Osteoblast (primary cell): ENCODE data around the gene AKAP8. TPM values are rescaled to one million over a fixed set of nuclear protein-coding genes. Genes with fewer than 3 reads are reported as not detected.
A peak's percentile ranks its signal among the peaks of the same experiment; 100 is the strongest.

Experiments used
- DNase-seq: peaks from one replicate; pipeline ENCODE4 v3.0.0; 2011; ENCODE audit warnings: low spot score, mixed read lengths; ENCODE audit not compliant: insufficient read length; ENCODE audit errors: missing footprints
- H2AFZ ChIP-seq: 2 replicates; pipeline ENCODE4 v1.6.0; 2011; ENCODE audit warnings: mild to moderate bottlenecking, low read length
- H3K27ac ChIP-seq: 2 replicates; pipeline ENCODE4 v1.5.1; 2011; ENCODE audit warnings: mild to moderate bottlenecking, low read depth, low read length, moderate library complexity
- H3K27me3 ChIP-seq: 2 replicates; pipeline ENCODE4 v1.6.0; 2012; ENCODE audit warnings: mild to moderate bottlenecking, control low read depth, inconsistent platforms, low read length, moderate library complexity; ENCODE audit not compliant: insufficient read depth
- H3K36me3 ChIP-seq: 2 replicates; pipeline ENCODE4 v1.5.1; 2011; ENCODE audit warnings: mild to moderate bottlenecking, low read length, control low read depth, moderate library complexity; ENCODE audit not compliant: insufficient read depth
- H3K4me1 ChIP-seq: 2 replicates; pipeline ENCODE4 v1.5.1; 2011; ENCODE audit warnings: mild to moderate bottlenecking, low read length, control low read depth, moderate library complexity; ENCODE audit not compliant: insufficient read depth
- H3K4me2 ChIP-seq: 2 replicates; pipeline ENCODE4 v1.6.0; 2011; ENCODE audit warnings: mild to moderate bottlenecking, low read length; ENCODE audit not compliant: insufficient read depth
- H3K4me3 ChIP-seq: fragments of 200-600 bp; sonication (generic); 3 replicates; pipeline ENCODE4 v1.5.1; 2012; ENCODE audit warnings: mild to moderate bottlenecking, low read length, inconsistent platforms; ENCODE audit not compliant: insufficient read depth
- H3K79me2 ChIP-seq: 2 replicates; pipeline ENCODE4 v1.6.0; 2012; ENCODE audit warnings: mild to moderate bottlenecking, low read length, control low read depth, inconsistent platforms; ENCODE audit not compliant: insufficient read depth
- H3K9me3 ChIP-seq: 2 replicates; pipeline ENCODE4 v1.5.1; 2011; ENCODE audit warnings: low read depth, low read length, control low read depth
- H4K20me1 ChIP-seq: 2 replicates; pipeline ENCODE4 v1.6.0; 2012; ENCODE audit warnings: mild to moderate bottlenecking, low read length, control low read depth; ENCODE audit not compliant: insufficient read depth
- total RNA-seq: library from RNA; depleted of rRNA; stranded (reverse); fragments of >200 nt; gene quantifications from 2 replicates; pipeline ENCODE4 v1.2.3, GENCODE V29; 2012
- TF ChIP-seq, protein P1 (sequence below): IDR thresholded peaks from 2 replicates; pipeline ENCODE4 v1.5.1; 2011; ENCODE audit warnings: mild to moderate bottlenecking, low read depth, low read length, moderate library complexity; ENCODE audit errors: extremely low read depth

AKAP8 gene
- total RNA-seq, 1 donor, result 18.1 TPM

- peaks cover 100% of the 10 kb centered on the region for H3K79me2 ChIP-seq
- H3K4me2 ChIP-seq, result no peak overlapping the region
- no peak overlapping the region for H3K4me3 ChIP-seq
- TF ChIP-seq, protein P1, sequence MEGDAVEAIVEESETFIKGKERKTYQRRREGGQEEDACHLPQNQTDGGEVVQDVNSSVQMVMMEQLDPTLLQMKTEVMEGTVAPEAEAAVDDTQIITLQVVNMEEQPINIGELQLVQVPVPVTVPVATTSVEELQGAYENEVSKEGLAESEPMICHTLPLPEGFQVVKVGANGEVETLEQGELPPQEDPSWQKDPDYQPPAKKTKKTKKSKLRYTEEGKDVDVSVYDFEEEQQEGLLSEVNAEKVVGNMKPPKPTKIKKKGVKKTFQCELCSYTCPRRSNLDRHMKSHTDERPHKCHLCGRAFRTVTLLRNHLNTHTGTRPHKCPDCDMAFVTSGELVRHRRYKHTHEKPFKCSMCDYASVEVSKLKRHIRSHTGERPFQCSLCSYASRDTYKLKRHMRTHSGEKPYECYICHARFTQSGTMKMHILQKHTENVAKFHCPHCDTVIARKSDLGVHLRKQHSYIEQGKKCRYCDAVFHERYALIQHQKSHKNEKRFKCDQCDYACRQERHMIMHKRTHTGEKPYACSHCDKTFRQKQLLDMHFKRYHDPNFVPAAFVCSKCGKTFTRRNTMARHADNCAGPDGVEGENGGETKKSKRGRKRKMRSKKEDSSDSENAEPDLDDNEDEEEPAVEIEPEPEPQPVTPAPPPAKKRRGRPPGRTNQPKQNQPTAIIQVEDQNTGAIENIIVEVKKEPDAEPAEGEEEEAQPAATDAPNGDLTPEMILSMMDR, result no peak
- DNase-seq, result no peak
- H4K20me1 ChIP-seq, result peaks cover 88% of the 10 kb centered on the region
- no peaks in the 10 kb centered on the region for H3K27me3 ChIP-seq
- H2AFZ ChIP-seq, result no peak overlapping the region
- H3K36me3 ChIP-seq, result no peaks in the 10 kb centered on the region
- no peaks in the 10 kb centered on the region for H3K9me3 ChIP-seq
- peaks cover 41% of the 10 kb centered on the region for H3K4me1 ChIP-seq
- H3K27ac ChIP-seq, result no peak overlapping the region
These were observed 65.8 kb downstream of the AKAP8 start for GRCh38 chr19:15313649-15314279.

GRCh38 chr19:15307169-15307568 is 72.4 kb downstream of the AKAP8 start:
- peaks cover 98% of the 10 kb centered on the region for H3K79me2 ChIP-seq
- no peaks in the 10 kb centered on the region for H3K27me3 ChIP-seq
- DNase-seq, result no peak
- no peak overlapping the region for H3K4me2 ChIP-seq
- H3K4me3 ChIP-seq, result no peak overlapping the region
- H3K9me3 ChIP-seq, result no peaks in the 10 kb centered on the region
- H2AFZ ChIP-seq, result no peak overlapping the region
- no peaks in the 10 kb centered on the region for H3K36me3 ChIP-seq
- H4K20me1 ChIP-seq, result peaks cover 91% of the 10 kb centered on the region
- TF ChIP-seq, protein P1, result no peak
- no peak overlapping the region for H3K27ac ChIP-seq
- H3K4me1 ChIP-seq, result peaks cover 29% of the 10 kb centered on the region

DNA sequence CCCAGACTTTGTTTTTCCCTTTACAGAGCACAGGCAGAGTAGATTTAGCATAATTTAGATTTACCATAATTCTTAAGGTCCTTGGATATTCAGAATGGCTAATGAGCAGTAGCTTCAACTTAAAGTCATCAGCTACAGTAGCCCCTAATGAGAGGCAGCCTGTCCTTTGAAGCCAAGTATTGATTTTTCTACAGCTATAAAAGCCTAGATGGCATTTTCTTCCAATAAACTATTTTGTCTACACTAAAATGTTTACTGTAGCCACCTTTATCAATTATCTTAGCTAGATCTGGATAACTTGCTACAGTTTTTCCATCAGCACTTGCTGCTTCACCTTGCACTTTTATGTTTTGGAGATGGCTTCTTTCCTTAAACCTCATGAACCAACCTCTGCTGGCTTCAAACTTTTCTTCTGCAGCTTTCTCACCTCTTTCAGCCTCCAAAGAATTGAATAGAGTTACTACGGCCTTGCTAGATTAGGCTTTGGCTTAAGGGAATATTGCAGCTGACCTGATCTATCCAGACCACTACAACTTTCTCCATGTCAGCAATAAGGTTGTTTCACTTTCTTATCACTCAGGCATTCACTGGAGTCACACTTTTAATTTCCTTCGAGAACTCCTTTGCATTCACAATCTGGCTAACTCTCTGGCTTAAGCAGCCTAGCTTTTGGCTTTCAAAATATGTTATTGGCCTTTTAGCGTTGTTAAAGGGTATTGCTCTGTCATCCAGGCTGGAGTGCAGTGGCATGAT is 73.8 kb downstream of the AKAP8 start:
- no peaks in the 10 kb centered on the region for H3K9me3 ChIP-seq
- TF ChIP-seq, protein P1, result no peak
- H3K79me2 ChIP-seq, result peaks cover 95% of the 10 kb centered on the region
- DNase-seq, result no peak
- H3K4me2 ChIP-seq, result no peak overlapping the region
- no peak overlapping the region for H3K4me3 ChIP-seq
- peaks cover 85% of the 10 kb centered on the region for H4K20me1 ChIP-seq
- no peaks in the 10 kb centered on the region for H3K36me3 ChIP-seq
- H3K4me1 ChIP-seq, result peaks cover 38% of the 10 kb centered on the region
- H3K27ac ChIP-seq, result no peak overlapping the region
- no peaks in the 10 kb centered on the region for H3K27me3 ChIP-seq
- no peak overlapping the region for H2AFZ ChIP-seq

- Histone ChIP-seq H4K20me1 (peaks cover 87% of the 10 kb centered on the region), H3K4me2 (peak overlapping the region; percentile 53), H3K79me2 (peaks cover 95% of the 10 kb centered on the region), H3K4me1 (peaks cover 44% of the 10 kb centered on the region), H3K27ac (peak overlapping the region; percentile 48), H3K9me3 (no peaks in the 10 kb centered on the region), H3K36me3 (no peaks in the 10 kb centered on the region), H3K27me3 (no peaks in the 10 kb centered on the region), H2AFZ (no peak overlapping the region), H3K4me3 (no peak overlapping the region)
- no peak for DNase-seq
- TF ChIP-seq, protein P1, result no peak
These were observed 75.4 kb downstream of the AKAP8 start for GRCh38 chr19:15304140-15304705.
